HG03045 (cell line): Measurements from ENCODE around the gene METTL14.
"Not testable (repeated sequence)": the region's sequence is repeated elsewhere in the genome, so short reads cannot be mapped to it uniquely, and the experiment has no call there.

Experiments
- ATAC-seq: cut with Tn5 transposase; IDR thresholded peaks from one replicate; pipeline ENCODE4 v1.9.1; 2021; ENCODE audit warnings: mild to moderate bottlenecking, moderate library complexity; ENCODE audit not compliant: unreplicated experiment

Gene METTL14

DNA sequence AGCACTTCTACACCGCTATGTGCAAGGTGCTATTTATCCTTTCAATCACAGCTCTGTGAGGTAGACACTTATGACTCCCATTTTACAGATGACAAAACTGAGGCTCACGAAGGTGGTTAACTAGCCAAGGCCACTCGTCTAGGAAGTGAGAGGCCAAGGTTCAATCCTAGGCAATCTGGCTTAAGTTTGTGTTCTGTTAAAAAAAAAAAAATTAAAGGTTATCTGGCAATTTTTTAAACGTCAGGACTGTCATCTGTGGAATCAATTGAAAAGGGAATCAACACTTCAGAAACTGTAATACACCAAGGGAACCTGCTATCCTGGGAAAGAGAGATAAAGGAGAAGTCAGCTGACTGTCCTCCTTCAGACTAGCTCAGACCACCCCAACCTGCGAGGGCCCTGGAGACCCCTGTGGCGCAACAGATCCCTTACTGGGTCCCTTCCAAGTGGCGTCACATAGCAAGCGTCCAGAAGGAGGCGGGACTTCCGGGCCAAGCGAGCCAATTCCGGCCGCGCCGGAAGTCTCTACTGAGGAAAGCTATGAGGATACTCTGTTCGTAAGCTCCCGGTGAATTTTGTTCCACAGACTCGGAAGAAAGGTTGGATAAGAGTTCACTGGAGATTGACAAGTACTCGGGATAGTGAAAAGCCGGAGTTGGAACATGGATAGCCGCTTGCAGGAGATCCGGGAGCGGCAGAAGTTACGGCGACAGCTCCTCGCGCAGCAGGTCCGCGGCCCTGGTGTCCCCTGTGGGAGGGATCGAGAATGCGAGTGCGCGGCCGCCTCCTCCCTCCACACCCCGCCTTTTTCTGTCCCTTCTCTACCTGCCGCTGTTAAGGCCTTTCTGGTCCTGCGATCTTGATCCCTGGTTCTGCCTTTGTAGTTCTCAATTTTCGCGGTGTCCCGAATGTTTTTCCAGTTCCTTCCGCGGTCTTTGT, at the start of gene METTL14:
TSS of gene METTL14 (plus strand) at position 520 of the 939 bp plus-strand sequence. CDS start at position 663, 143 bp downstream.
- ATAC-seq = peak; percentile 100

DNA sequence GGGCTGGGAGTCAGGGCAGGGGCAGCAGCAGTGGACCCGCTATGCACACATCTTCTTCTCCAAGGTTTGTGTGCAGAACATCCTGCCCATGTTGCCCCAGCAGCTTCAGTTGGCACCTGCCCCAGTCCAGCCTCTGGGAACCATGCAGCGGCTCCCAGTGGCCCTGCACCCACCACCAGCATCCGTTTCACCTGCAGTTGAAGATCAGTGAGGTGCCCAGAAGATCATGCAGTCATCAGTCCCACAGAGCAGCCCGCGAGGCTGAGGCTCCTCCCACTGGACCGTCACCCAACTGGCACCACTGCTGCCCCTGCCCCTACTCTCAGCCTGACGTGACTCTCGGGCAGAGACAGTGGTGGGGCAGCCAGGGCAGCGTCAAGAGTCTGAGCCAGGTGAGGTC, 49.1 kb upstream of the METTL14 start:
- ATAC-seq = not testable (repeated sequence)

DNA sequence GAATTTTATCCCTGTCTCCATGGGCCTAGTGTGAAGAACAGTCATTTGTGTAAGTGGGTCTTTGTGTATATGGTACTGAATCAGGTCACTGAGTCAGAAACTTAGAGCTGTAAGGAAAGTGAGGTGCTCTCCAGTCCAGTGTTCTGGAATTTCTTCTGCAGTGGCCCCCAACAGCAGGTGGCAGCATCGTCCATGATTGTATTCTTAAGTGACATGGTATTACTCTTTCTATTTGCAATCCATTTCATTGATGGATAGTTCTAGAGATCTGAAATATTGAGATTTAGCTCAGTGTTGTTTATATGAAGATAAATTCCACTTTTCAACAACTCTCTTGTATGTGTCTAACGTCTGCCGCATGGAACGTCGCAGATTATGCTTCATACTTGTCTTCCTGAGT, 20.5 kb upstream of the METTL14 start:
- ATAC-seq = not testable (repeated sequence)

DNA sequence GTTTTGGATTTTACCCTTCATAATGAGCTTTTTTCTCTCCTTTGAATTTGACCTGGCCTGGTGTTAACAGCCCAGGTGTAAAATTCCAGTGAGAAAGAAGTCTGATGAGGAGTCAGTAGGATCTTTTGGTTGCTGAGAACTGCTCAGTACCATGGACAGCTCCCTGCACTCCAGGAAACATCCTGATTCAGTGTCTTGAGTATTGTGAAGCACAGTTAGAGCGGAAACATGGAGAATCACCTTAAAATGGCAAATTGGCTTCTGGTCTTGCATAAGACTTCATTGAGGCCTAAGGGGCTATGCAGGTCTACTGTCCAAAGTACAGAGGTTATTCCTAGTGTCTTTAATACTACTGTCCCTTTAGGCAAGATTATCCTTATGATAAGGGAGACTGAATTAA, 16.0 kb upstream of the METTL14 start:
- not testable (repeated sequence) for ATAC-seq

DNA sequence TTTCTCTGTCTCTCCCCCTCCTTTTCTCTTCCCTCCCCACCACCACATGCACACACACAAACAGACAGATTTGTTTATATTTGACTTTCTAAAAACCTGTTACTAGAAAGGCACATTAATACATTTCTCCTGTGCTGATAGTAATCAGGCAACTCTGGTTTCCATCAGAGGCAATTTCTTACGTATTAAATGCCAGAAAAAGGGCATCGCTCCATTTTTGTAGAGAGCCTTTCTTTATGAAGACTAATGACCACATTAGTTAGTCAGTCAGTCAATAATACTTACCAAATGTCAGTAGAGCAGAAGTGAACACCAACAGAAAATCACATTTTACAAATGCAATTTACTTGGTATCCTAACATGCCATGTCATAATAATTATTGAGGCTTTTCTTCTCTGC, 14.2 kb upstream of the METTL14 start:
- not testable (repeated sequence) for ATAC-seq

DNA sequence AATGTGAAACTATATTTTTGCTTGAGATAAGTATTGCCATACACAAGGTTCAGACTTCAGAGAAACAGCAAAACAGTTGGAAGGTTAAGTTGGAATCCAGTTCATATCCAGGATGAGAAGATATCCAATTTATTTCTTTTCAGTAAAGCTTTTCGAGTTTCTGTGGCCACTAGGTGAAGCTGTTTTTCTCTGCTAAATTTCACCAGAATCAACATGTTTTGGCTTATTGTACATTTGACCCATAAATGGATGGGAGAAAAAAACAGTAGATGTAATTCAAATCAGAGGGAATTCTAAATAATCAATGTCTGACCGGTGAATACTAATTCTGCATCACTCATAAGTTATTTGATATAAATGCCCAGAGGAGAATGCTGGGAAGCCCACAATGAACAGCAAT, 9.1 kb upstream of the METTL14 start:
- no peak for ATAC-seq

DNA sequence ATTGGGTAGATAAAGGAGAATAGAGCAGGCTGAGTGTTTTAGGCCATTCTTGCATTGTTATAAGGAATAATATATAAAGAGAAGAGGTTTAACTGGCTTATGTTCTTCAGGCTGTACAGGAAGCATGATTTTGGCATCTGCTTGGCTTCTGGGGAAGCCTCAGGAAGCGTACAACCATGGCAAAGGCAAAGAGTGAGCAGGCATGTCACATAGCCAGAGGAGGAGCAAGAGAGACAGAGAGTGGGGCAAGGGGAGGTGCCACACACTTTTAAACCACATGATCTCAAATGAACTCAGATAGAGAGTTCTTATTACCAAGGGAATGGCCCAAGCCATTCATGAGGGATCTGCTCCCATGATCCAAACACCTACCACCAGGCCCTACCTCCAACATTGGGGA, 4.4 kb upstream of the METTL14 start:
- ATAC-seq = no peak

DNA sequence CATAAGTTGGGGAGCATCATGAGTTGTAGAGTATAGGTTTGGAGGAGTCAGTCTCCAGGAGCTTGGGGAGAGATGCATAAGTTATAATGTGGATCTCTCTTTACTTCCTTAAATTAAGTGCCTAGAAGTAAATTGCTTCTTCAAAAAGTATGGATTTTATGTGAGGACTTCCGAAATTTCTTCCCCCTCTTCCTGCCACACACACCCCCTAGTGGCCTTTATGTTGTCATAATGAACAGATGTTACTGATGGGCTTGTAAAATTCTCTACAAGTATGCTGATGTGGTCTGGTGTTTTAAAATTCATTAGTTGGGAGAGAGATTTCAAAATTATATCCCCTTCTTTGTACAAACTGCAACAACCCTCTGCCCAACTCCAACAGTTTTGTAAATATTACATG, 2.3 kb upstream of the METTL14 start:
- no peak for ATAC-seq

DNA sequence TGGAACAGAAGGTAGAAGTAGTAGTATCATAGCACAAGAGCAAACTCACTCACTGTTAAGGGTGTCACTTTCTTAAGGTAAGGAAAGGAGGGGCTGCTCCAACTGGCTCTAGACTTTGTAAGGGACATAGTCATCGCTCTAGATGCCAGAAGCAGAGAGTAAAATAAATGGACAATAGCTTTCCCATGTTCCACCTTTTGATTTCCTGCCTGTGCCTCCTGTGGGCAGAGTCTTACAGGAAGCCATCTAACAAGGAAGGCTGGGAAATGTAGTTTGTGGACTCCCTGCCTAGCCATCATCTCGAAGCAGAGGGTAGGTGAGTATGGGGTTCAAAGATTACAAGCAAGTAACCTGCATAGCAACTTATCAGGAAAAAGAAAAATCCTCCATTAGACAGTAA, 1.7 kb upstream of the METTL14 start:
- ATAC-seq = no peak

DNA sequence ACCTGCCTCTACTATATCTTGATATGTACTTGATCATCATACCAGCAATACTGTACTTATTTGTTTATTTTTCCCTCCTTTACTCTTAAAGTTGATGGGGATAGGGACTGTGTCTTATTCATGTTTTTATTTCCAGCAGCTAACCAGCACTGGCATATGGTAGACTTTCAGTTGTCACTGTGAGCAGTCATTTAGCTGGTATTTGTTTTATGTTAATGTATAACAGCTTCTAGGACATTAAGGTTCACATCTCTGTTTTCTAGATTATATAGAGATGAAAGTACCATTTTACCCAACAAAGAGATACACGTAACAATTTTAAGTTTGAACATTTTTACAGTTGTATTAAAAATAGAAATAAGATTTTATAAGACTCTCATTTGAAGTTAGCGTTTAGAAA, 17.9 kb downstream of the METTL14 start:
- no peak for ATAC-seq

DNA sequence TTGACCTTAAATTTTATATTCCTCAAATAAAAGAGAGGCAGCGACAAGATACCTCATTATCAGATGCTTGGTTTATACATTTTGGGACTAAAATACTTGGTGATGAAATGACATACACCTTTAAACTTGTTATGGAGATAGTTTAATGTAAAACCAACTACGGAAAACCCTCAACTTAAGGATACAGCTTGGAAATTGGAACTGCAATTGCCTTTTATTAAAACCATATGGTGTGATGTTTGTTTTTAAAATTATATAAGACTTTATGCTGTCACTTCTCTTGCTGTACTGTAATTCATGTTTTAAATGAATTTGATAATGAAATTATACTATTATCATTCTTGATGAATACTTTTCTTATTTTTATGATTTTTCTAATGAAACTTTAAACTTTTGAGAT, 25.9 kb downstream of the METTL14 start:
- no peak for ATAC-seq

DNA sequence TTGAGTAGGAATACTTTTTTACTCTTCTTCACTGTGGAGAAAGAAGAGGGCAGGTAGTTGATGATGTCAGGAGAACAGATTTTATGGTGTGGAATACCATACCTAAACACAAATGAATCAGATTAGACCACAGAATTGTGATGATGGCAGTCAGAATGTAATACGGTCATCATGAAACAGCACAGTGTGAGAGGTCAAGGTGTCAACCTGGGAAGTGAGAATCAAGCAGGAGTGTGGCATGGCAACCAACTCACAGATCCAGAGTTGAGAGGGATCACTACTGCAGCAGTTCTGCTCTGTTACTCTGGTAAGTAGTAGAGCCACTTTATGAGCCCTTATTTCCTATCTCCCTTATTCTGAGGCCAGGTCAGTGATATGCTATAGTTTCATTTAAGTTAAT, 27.7 kb downstream of the METTL14 start:
- no peak for ATAC-seq

DNA sequence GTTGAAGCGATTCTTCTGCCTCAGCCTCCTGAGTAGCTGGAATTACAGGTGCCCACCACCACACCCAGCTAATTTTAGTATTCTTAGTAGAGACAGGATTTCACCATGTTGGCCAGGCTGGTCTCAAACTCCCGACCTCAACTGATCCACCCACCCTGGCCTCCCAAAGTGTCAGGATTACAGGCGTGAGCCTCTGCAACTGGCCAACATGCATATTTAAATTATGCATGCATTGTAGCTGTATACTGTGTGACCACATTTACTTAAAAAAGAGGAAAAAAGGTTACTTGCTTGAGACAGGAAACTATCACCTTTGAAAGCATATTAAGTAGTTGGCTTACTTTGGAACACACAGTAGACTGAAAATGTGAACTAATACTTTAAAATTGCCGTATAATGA, 29.5 kb downstream of the METTL14 start:
- ATAC-seq = no peak

DNA sequence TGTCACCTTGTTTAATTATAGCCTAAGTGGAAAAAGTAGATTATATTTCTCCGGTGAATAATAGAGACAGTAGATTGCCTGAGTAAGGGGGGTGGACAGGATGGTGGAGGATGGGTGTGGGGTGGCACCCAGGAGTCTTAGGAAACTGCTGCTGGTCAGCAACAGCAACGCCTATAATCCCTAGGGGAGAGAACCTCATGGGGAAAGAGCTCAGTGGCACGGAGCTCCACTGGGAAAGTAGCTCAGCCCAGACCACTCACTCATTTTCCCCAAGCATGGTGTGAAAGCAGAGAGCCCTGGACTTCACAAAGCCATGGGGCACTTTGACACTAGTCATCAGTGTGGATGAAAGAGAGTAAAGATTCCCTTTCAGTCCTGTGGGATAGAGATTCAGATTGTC, 31.1 kb downstream of the METTL14 start:
- ATAC-seq = no peak

DNA sequence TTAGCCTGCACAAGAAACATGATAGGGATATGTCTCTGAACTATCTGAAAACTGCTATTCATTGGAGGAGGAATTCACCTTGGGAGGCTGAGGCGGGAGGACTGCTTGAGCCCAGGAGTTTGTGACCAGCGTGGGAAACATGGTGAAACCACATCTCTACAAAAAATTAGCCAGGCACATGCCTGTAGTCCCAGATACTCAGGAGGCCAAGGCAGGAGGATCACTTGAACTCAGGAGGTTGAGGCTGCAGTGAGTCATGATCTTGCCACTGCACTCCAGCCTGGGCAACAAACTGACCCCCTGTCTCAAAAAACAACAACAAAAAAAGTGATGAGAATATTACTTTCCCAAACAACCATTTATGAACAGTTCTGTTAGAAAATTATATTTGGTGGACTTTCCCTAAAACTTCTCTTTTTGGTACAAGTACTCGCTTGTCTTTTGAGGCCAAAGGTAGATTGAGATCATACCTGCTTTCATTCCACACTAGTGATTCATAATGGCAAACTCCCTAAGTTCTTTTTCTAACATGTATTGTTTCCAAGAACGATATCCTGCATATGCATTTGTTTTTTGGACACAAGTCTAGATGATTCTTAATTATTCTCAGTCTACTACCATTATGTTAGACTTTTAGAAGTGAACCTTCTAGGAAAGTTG, 33.4 kb downstream of the METTL14 start:
- no peak for ATAC-seq

DNA sequence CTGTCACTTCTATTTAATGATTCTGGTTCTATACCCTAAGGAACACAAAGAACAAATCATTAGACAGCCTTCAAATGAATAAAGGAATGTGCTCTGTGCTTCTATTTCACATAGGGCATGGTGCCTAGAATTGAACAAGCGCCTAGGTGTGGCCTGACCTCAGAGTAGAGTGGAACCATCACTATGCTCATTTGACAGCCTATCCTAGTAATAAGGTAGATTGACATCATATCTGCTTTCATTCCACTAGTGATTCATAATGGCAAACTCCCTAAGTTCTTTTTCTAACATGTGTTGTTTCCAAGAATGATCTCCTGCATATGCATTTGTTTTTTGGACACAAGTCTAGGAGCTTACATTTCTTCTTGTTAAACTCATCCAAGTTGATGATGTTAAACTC, 36.6 kb downstream of the METTL14 start:
- no peak for ATAC-seq

DNA sequence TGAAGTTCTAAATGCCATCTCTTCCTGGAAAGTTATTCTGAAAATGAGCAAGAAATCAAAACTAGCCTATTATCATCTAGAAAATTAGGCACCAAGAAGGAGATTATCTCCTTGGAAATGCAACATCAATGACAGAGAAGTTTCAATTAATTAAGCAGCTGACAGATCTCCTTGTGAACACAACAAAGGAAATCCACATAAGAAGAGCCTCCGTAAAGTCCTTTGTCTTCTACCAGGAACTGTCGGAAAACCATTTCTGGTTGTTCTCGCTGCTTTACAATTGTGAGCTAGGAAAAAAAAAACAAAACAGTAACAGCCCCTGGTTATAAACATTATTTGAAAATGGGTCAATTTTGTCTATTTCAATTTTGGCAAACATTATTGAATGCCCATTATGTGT, 38.2 kb downstream of the METTL14 start:
- ATAC-seq = no peak

DNA sequence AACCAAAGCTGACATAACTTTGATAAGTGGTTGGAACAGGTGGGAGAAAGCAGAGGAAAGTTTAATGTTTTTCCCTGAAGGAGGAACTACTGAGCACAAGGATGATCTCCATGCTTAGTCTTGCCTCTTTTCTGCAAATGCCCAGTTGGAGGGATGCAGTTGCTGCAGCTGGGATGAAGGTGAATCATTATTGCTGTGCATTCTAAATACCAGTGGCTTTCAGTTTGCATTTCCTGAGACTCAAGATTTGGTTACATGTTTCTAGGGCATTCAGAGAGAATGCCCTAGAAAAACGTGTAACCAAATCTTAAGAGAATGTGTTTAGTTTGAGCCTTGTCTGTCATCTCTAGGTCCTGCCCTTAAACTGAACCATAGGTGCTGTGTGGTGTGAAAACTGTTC, 42.2 kb downstream of the METTL14 start:
- no peak for ATAC-seq

DNA sequence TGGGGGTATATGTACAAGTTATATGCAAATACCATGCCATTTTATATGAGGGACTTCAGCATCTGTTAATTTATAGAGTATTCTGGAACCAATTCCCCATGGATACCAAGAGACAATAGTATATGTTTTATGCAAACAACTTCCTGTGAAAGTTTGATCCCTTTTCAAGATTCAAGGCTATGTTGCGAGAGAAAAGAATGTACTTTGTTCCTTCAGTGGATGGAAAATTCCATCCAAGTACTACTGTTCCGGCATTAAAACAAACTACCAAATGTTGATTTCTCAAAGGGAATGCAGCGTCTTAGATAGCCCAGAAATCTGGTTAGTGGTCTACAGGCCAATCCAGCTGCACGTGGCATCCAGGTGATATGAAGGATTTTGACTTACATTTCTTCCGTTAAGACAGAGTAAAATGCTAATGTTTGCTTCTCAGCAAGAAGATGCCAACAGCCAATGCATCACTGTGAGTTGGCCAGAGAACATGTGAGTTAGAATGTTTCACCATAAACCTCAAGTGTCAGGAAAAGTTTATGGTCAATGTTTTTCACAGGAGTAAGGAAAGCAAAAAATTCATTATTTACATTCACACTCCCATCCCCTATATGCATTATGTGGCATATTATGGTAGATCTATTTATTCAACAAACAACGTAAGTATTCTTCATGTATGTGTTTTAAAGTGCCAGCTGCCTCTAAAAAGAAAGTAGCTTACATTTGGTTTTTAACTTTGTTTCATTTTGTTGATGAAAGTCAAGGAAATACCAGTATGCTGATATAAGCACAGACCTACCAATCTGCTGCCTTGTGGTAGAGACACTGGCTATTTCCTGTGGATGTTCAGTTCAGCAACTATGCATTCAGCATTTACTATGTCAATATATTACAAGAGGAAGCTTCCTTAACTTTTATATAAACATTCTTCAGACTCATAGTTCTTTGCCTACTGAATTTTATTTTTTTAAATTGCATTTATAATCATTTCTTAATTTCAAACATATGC, 44.4 kb downstream of the METTL14 start:
- ATAC-seq = no peak

DNA sequence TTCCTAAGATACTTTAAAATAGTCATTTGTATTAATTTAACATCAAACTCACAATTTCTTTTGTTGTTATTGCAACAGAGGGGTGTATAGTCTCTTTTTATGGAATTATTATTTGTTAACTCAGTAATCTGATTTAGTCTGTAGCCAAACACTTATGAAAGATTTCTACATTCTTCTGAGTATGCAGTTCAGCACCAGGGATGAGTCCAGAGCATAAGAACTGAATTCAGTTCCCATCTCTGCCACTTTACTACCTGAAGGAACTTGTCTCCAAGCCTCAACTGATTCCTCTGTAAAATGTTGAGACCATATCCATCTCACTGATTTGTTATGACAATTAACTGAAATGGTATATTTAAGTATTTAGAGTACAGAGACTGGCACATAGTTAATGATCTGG, 45.5 kb downstream of the METTL14 start:
- no peak for ATAC-seq
